Activated naive CD4-positive, alpha-beta T cell treated with anti-CD3 and anti-CD28 coated beads, Interleukin-2, amount 50 U/mL, for 72 hours (primary cell): ENCODE measurements around the gene ENPP4. TPM values are rescaled to one million over a fixed set of nuclear protein-coding genes. Genes with fewer than 3 reads are reported as not detected.
"Not testable (repeated sequence)": the region's sequence is repeated elsewhere in the genome, so short reads cannot be mapped to it uniquely, and the experiment has no call there.

Experiments
- ATAC-seq, 2 donors: fragments of 150-1000 bp; cut with Tn5 transposase; 2 replicates each; pipeline ENCODE4 v1.10.0; 2021; ENCODE audit warnings: mild to moderate bottlenecking in 2 of 2, moderate library complexity in 2 of 2
- DNase-seq, 2 donors: peaks; one replicate each; pipeline ENCODE4 v3.0.0; 2021 to 2022; ENCODE audit warnings: low spot score in 2 of 2
- H3K27ac Mint-ChIP-seq, 2 donors: one replicate each; pipeline ENCODE4 v1.8.0; 2022; ENCODE audit warnings: mild to moderate bottlenecking in 2 of 2, mixed read lengths in 2 of 2
- H3K36me3 Mint-ChIP-seq, 2 donors: one replicate each; pipeline ENCODE4 v1.8.0; 2022; ENCODE audit warnings: mixed read lengths in 2 of 2
- H3K9me3 Mint-ChIP-seq, 2 donors: one replicate each; pipeline ENCODE4 v1.8.0; 2022; ENCODE audit warnings: mixed read lengths in 2 of 2
- total RNA-seq, 2 donors: library from RNA; stranded (reverse); gene quantifications; one replicate each; pipeline ENCODE4 v1.2.3, GENCODE V29; 2022

Gene ENPP4
- total RNA-seq, 2 donors from 2014 or later, result 6.3 to 12.5 TPM

- DNase-seq (no peak), ATAC-seq (no peak)
- no peak overlapping the region for H3K27ac Mint-ChIP-seq
- H3K9me3 Mint-ChIP-seq, result peaks cover 9 to 14% of the 10 kb centered on the region in 2 donors
- peaks cover 28 to 42% of the 10 kb centered on the region in 2 donors for H3K36me3 Mint-ChIP-seq
These were observed 13.5 kb upstream of the ENPP4 start for GRCh38 chr6:46116289-46116688.

DNA sequence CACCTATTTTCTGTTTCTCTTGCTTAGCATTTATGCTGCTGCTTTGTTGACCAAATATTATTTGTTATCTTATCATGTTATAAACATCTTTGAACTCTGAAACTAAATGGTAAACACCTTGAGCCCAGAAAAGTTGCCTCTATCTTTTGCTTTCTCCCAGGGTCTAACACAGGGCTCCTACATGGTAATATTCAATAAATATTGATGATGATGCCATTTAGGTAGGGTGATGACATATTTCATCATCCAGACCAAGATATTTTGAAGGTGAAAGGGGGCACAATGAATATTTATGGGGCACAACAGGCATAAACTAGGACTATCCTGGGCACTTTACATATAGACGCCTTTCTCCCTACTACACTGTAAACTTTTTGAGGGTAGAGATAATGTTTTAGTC lies 11.6 kb upstream of the ENPP4 start:
- Mint-ChIP-seq H3K36me3 (peaks cover 34 to 36% of the 10 kb centered on the region in 2 donors), H3K9me3 (peaks cover 4 to 5% of the 10 kb centered on the region in 2 donors), H3K27ac (peak overlapping the region in 1 of 2 donors; percentile 34)
- no peak for ATAC-seq
- no peak for DNase-seq

DNA sequence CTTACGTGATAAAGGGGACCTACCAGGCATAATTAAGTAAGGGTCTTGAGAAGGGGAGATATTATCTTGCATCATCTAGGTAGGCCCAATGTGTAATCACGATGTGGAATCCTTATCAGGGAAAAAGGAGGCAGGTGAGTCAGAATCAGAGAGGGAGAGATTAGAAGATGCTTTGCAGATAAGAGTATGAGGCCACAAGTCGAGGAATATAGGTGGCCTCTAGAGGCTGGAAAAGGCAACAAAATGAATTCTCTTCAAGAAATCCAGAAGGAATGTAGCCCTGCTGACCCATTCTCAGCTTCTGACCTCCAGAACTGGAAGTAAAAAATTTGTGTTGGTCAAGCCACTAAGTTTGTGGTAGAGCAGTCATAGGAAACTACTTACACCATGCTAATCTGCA lies 11.0 kb upstream of the ENPP4 start:
- H3K36me3 Mint-ChIP-seq, result peaks cover 32 to 36% of the 10 kb centered on the region in 2 donors
- no peak for DNase-seq
- peak overlapping the region in 1 of 2 donors; percentile 34 for H3K27ac Mint-ChIP-seq
- peaks cover 4 to 5% of the 10 kb centered on the region in 2 donors for H3K9me3 Mint-ChIP-seq
- no peak for ATAC-seq

- not testable (repeated sequence) for ATAC-seq, DNase-seq, H3K9me3 Mint-ChIP-seq, H3K27ac Mint-ChIP-seq
- peaks cover 32 to 36% of the 10 kb centered on the region in 2 donors for H3K36me3 Mint-ChIP-seq
These were observed 10.1 kb upstream of the ENPP4 start for GRCh38 chr6:46119679-46120078.

DNA sequence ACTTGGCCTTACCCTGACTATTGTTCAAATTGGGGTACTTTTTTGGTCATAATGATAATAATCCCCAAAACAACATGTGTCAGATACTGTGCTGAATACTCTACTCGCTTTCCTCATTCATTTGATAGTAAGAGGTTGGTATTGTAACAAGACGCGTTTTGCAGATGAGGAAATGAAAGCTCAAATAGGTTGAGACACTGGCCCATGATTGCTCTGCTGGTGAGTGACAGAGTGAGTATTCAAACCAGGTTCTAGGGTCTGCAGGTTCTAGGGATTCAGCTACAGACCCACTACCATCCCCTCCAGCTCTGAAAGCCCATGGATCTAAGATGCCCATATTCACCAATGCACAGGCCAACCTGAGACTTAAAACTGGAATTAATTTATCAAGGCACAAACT lies 1.3 kb upstream of the ENPP4 start:
- no peaks in the 10 kb centered on the region for H3K9me3 Mint-ChIP-seq
- H3K36me3 Mint-ChIP-seq, result peaks cover 4 to 6% of the 10 kb centered on the region in 2 donors
- peak overlapping the region in 1 of 2 donors; percentile 95 for H3K27ac Mint-ChIP-seq
- no peak for DNase-seq
- ATAC-seq, result no peak

DNA sequence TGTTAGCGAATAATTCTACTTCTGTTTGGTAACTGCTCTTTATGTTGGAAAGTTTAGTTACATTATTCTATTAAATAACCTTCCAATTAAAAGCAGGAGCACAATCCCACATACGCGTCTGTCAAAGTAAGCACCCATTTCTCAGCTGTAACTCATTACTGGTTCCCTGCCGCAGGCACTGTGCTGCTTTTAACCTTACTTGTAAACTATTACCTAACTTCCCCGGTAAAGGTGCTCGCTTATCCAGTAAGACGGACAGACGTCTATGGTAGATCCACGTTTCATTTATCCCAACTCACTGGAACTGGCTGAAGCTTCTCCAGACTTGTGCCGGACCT lies 529 bp upstream of the ENPP4 start:
- no peaks in the 10 kb centered on the region for H3K9me3 Mint-ChIP-seq
- H3K27ac Mint-ChIP-seq, result peak overlapping the region; percentile 90 to 95
- H3K36me3 Mint-ChIP-seq, result peaks cover 4 to 6% of the 10 kb centered on the region in 2 donors
- peak; percentile 13 to 15 for ATAC-seq
- no peak for DNase-seq

- ATAC-seq, result no peak
- peak overlapping the region; percentile 90 to 95 for H3K27ac Mint-ChIP-seq
These were observed 877 bp downstream of the ENPP4 start for GRCh38 chr6:46130666-46131065.

DNA sequence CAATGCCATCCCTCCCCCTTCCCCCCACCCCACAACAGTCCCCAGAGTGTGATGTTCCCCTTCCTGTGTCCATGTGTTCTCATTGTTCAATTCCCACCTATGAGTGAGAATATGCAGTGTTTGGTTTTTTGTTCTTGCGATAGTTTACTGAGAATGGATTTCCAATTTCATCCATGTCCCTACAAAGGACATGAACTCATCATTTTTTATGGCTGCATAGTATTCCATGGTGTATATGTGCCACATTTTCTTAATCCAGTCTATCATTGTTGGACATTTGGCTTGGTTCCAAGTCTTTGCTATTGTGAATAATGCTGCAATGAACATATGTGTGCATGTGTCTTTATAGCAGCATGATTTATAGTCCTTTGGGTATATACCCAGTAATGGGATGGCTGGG lies 1.5 kb downstream of the ENPP4 start:
- not testable (repeated sequence) for DNase-seq, ATAC-seq, H3K27ac Mint-ChIP-seq, H3K9me3 Mint-ChIP-seq, H3K36me3 Mint-ChIP-seq

More at GRCh38 chr6:46130666-46131065, 877 bp downstream of the ENPP4 start:
- Mint-ChIP-seq H3K36me3 (peaks cover 4 to 6% of the 10 kb centered on the region in 2 donors), H3K9me3 (no peaks in the 10 kb centered on the region)
- DNase-seq, result no peak

GRCh38 chr6:46134216-46134615 lies 4.4 kb downstream of the ENPP4 start:
- Mint-ChIP-seq H3K36me3 (peaks cover 4 to 6% of the 10 kb centered on the region in 2 donors), H3K9me3 (no peaks in the 10 kb centered on the region), H3K27ac (no peak overlapping the region)
- DNase-seq, result no peak
- ATAC-seq, result no peak

GRCh38 chr6:46135176-46135575 lies 5.4 kb downstream of the ENPP4 start:
- peaks cover 0 to 2% of the 10 kb centered on the region in 2 donors for H3K36me3 Mint-ChIP-seq
- no peaks in the 10 kb centered on the region for H3K9me3 Mint-ChIP-seq
- DNase-seq (no peak), ATAC-seq (peak in 1 of 2 donors; percentile 61)
- H3K27ac Mint-ChIP-seq, result no peak overlapping the region

DNA sequence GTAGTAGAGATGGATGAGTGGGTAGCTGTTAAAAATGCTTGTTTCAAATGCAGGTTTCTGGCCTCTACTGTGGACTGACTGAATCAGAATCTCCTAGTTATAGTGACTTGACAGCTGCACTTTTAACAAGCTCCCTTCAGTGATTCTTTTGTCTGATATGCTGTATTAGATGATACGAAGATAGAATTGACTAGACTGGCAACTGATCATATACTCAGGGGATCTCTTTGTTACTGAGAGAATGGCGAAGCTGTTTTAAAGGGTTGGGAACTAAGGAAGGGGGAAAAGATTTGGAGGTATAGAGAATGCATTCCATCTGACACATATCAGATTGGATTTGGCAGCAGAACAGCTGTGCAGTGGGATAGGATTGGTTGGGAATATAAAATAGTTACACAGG lies 7.0 kb downstream of the ENPP4 start:
- H3K36me3 Mint-ChIP-seq, result no peaks in the 10 kb centered on the region
- DNase-seq, result no peak

GRCh38 chr6:46137387-46137786 lies 7.6 kb downstream of the ENPP4 start:
- no peak for DNase-seq
- no peaks in the 10 kb centered on the region for H3K9me3 Mint-ChIP-seq
- no peaks in the 10 kb centered on the region for H3K36me3 Mint-ChIP-seq
- no peak overlapping the region for H3K27ac Mint-ChIP-seq
- ATAC-seq, result no peak

More for the DNA sequence above, 7.0 kb downstream of the ENPP4 start:
- no peak for ATAC-seq
- Mint-ChIP-seq H3K27ac (no peak overlapping the region), H3K9me3 (no peaks in the 10 kb centered on the region)

DNA sequence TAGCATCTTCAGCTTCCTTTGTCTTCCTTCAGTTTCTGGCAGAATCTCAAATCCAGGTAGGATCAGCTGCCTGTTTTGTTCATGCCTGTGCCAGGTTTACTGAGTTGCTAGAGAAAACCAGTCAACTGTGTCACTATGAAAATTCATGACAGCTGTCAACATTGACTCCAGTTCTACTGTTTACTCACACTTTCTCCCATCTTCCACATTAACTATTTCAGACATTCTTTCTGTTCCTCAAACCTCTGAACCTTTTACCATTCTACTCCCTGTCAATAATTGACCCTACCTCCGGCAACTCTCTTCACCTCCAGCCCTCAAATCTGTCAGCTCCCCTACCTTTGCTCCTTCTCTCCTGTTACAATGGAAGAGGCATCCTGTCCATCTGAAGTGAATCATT lies 8.5 kb downstream of the ENPP4 start:
- H3K36me3 Mint-ChIP-seq, result peaks cover 0 to 4% of the 10 kb centered on the region in 2 donors
- no peak for ATAC-seq
- no peak for DNase-seq
- no peaks in the 10 kb centered on the region for H3K9me3 Mint-ChIP-seq
- H3K27ac Mint-ChIP-seq, result no peak overlapping the region

GRCh38 chr6:46144270-46144669 lies 14.5 kb downstream of the ENPP4 start:
- ATAC-seq (no peak), DNase-seq (no peak)
- no peak overlapping the region for H3K27ac Mint-ChIP-seq
- H3K36me3 Mint-ChIP-seq, result peaks cover 0 to 4% of the 10 kb centered on the region in 2 donors
- H3K9me3 Mint-ChIP-seq, result no peaks in the 10 kb centered on the region

- not testable (repeated sequence) for ATAC-seq, H3K9me3 Mint-ChIP-seq, DNase-seq, H3K36me3 Mint-ChIP-seq, H3K27ac Mint-ChIP-seq
These were observed 19.3 kb downstream of the ENPP4 start for GRCh38 chr6:46149066-46149465.

DNA sequence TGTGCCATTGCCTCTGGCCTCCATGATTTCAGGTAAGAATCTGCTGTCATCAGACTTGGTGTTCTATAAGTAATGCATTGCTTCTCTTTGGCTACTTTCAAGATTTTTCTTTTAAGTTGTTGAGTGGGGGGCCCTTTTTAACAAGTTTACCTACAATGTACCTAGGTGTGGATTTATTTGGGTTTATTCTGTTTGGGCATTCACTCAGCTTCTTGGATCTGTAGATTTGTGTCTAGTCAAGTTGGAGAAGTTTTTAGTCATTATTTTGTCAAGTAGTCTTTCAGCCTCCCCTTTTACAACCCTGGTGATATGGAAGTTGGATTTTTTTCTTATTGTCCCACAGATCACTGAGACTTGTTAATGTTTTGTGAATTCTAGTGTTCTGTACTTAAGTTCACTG lies 26.9 kb downstream of the ENPP4 start:
- H3K27ac Mint-ChIP-seq, result no peak overlapping the region
- ATAC-seq, result no peak
- no peaks in the 10 kb centered on the region for H3K9me3 Mint-ChIP-seq
- DNase-seq, result no peak
- no peaks in the 10 kb centered on the region for H3K36me3 Mint-ChIP-seq

GRCh38 chr6:46159229-46159628 lies 29.4 kb downstream of the ENPP4 start:
- H3K36me3 Mint-ChIP-seq, result no peaks in the 10 kb centered on the region
- H3K27ac Mint-ChIP-seq, result no peak overlapping the region
- no peak for DNase-seq
- ATAC-seq, result no peak
- H3K9me3 Mint-ChIP-seq, result no peaks in the 10 kb centered on the region

- ATAC-seq (no peak), DNase-seq (no peak)
- no peaks in the 10 kb centered on the region for H3K36me3 Mint-ChIP-seq
- H3K27ac Mint-ChIP-seq, result no peak overlapping the region
- H3K9me3 Mint-ChIP-seq, result no peaks in the 10 kb centered on the region
These were observed 30.3 kb downstream of the ENPP4 start for GRCh38 chr6:46160102-46160501.
